DOHH2 (cell line): ENCODE data around the gene PRSS12.

ENCODE experiments used
- H3F3A ChIP-seq: fragments of 200-600 bp; sonication (generic), shearing (Covaris generic); 2 replicates; pipeline ENCODE4 v1.6.0; 2016; ENCODE audit warnings: antibody characterized with exemption, mild to moderate bottlenecking; ENCODE audit not compliant: control insufficient read depth, insufficient read depth
- H3K27ac ChIP-seq: fragments of 200-600 bp; sonication (generic); 2 replicates; pipeline ENCODE4 v1.5.1; 2014; ENCODE audit warnings: low read depth, mild to moderate bottlenecking, low read length, moderate library complexity
- H3K27me3 ChIP-seq: fragments of 200-600 bp; sonication (generic); 2 replicates; pipeline ENCODE4 v1.6.1; 2014; ENCODE audit warnings: mild to moderate bottlenecking, low read length, mixed read lengths; ENCODE audit not compliant: control insufficient read depth
- H3K36me3 ChIP-seq: fragments of 200-600 bp; sonication (generic); 2 replicates; pipeline ENCODE4 v1.6.1; 2014; ENCODE audit warnings: mild to moderate bottlenecking, low read length, moderate library complexity, mixed read lengths; ENCODE audit not compliant: control insufficient read depth
- H3K4me1 ChIP-seq: fragments of 200-600 bp; sonication (generic); 2 replicates; pipeline ENCODE4 v1.6.1; 2014; ENCODE audit warnings: mild to moderate bottlenecking, low read length, mixed read lengths; ENCODE audit not compliant: control insufficient read depth
- H3K4me2 ChIP-seq: fragments of 200-600 bp; sonication (generic); 2 replicates; pipeline ENCODE4 v1.6.0; 2014; ENCODE audit warnings: mild to moderate bottlenecking, low read length, moderate library complexity
- H3K4me3 ChIP-seq: fragments of 200-600 bp; sonication (generic); 2 replicates; pipeline ENCODE4 v1.5.1; 2014; ENCODE audit warnings: mild to moderate bottlenecking, low read length, mixed read lengths
- H3K79me2 ChIP-seq: fragments of 200-600 bp; sonication (generic); 2 replicates; pipeline ENCODE4 v1.6.1; 2014; ENCODE audit warnings: mild to moderate bottlenecking, low read length, mixed read lengths; ENCODE audit not compliant: control insufficient read depth
- H3K9me2 ChIP-seq: fragments of 200-600 bp; sonication (generic); replicated peaks from 2 replicates; pipeline ENCODE4 v1.6.1; 2014; ENCODE audit warnings: mild to moderate bottlenecking, low read length, mixed read lengths; ENCODE audit not compliant: control insufficient read depth
- H3K9me3 ChIP-seq: fragments of 200-600 bp; sonication (generic); 2 replicates; pipeline ENCODE4 v1.6.1; 2014; ENCODE audit warnings: antibody characterized with exemption, low read length, mixed read lengths; ENCODE audit not compliant: control insufficient read depth, insufficient read depth
- H4K20me1 ChIP-seq: fragments of 200-600 bp; sonication (generic); 2 replicates; pipeline ENCODE4 v1.6.0; 2014; ENCODE audit warnings: low read depth, mild to moderate bottlenecking, antibody characterized with exemption, low read length, moderate library complexity; ENCODE audit not compliant: control insufficient read depth, insufficient read depth
- CTCF ChIP-seq: fragments of 200-600 bp; sonication (generic); IDR thresholded peaks from one replicate; pipeline ENCODE4 v1.5.1; 2014; ENCODE audit warnings: antibody characterized with exemption, mild to moderate bottlenecking, low read depth, low read length; ENCODE audit not compliant: poor library complexity, severe bottlenecking
- EZH2phosphoT487 ChIP-seq: fragments of 200-600 bp; sonication (generic); IDR thresholded peaks from 2 replicates; pipeline ENCODE4 v1.6.1; 2017; ENCODE audit warnings: borderline replicate concordance, mild to moderate bottlenecking, antibody characterized with exemption, low read length, moderate library complexity, mixed read lengths

The PRSS12 gene

GRCh38 chr4:118373614-118374255, 20.9 kb upstream of the PRSS12 start:
- Histone ChIP-seq H3F3A (no peaks in the 10 kb centered on the region), H4K20me1 (no peaks in the 10 kb centered on the region), H3K27ac (no peak overlapping the region), H3K9me3 (no peaks in the 10 kb centered on the region), H3K4me3 (no peak overlapping the region), H3K36me3 (no peaks in the 10 kb centered on the region), H3K9me2 (no peaks in the 10 kb centered on the region), H3K4me1 (no peaks in the 10 kb centered on the region), H3K27me3 (no peaks in the 10 kb centered on the region), H3K79me2 (no peaks in the 10 kb centered on the region), H3K4me2 (no peak overlapping the region)
- TF ChIP-seq EZH2phosphoT487 (no peak), CTCF (no peak)

GRCh38 chr4:118372251-118372650, 19.4 kb upstream of the PRSS12 start:
- Histone ChIP-seq H3K9me2 (no peaks in the 10 kb centered on the region), H3K36me3 (no peaks in the 10 kb centered on the region), H3K4me2 (no peak overlapping the region), H3K27ac (no peak overlapping the region), H4K20me1 (no peaks in the 10 kb centered on the region), H3F3A (no peaks in the 10 kb centered on the region), H3K9me3 (no peaks in the 10 kb centered on the region), H3K79me2 (no peaks in the 10 kb centered on the region), H3K27me3 (no peaks in the 10 kb centered on the region), H3K4me1 (no peaks in the 10 kb centered on the region), H3K4me3 (no peak overlapping the region)
- TF ChIP-seq CTCF (no peak), EZH2phosphoT487 (no peak)

- no peaks in the 10 kb centered on the region for H4K20me1 ChIP-seq
- H3K79me2 ChIP-seq = no peaks in the 10 kb centered on the region
- no peak for TF ChIP-seq CTCF
- no peak for TF ChIP-seq EZH2phosphoT487
- no peak overlapping the region for H3K27ac ChIP-seq
- no peaks in the 10 kb centered on the region for H3K9me3 ChIP-seq
- H3K27me3 ChIP-seq = no peaks in the 10 kb centered on the region
- no peaks in the 10 kb centered on the region for H3F3A ChIP-seq
- H3K36me3 ChIP-seq = no peaks in the 10 kb centered on the region
- no peaks in the 10 kb centered on the region for H3K9me2 ChIP-seq
- no peak overlapping the region for H3K4me3 ChIP-seq
- no peak overlapping the region for H3K4me2 ChIP-seq
- H3K4me1 ChIP-seq = no peaks in the 10 kb centered on the region
Observed at GRCh38 chr4:118369231-118369630, 16.4 kb upstream of the PRSS12 start.
